Adrenal gland (tissue), 12 donors: ENCODE measurements around the gene C1orf232. TPM values are rescaled to one million over a fixed set of nuclear protein-coding genes. Genes with fewer than 3 reads are reported as not detected.

ENCODE experiments used
- DNase-seq, 7 donors: peaks; one replicate each; pipeline ENCODE4 v3.0.0-alpha.2; 2019 to 2020
- H3K27ac ChIP-seq, 5 donors: fragments of 200-600 bp; sonication (generic) in 4 of 5; 1 replicate in 3 of 5; 2 replicates in 2 of 5; pipeline versions ENCODE4 v1.5.1 to v1.8.0; 2016 to 2020; ENCODE audit warnings: mild to moderate bottlenecking in 1 of 5
- H3K27me3 ChIP-seq: fragments of 200-600 bp; 2 replicates; pipeline ENCODE4 v1.8.0; 2021
- H3K36me3 ChIP-seq, 2 donors: fragments of 200-600 bp; replicated peaks in 1 of 2; 1 replicate in 1 of 2; 2 replicates in 1 of 2; pipeline versions ENCODE4 v1.5.1 to v1.8.0; 2018 to 2022
- H3K4me1 ChIP-seq, 2 donors: fragments of 200-600 bp; replicated peaks in 1 of 2; 1 replicate in 1 of 2; 2 replicates in 1 of 2; pipeline versions ENCODE4 v1.5.1 to v1.8.0; 2018 to 2021
- H3K4me3 ChIP-seq, 4 donors: fragments of 200-600 bp; sonication (generic) in 3 of 4; one replicate each; pipeline ENCODE4 v1.5.1; 2016 to 2018
- H3K9me3 ChIP-seq, 3 donors: fragments of 200-600 bp; sonication (generic) in 1 of 3; replicated peaks in 1 of 3; 1 replicate in 2 of 3; 2 replicates in 1 of 3; pipeline versions ENCODE4 v1.5.1 to v1.8.0; 2016 to 2021
- POLR2A ChIP-seq, 2 donors: fragments of 450-650 bp; IDR thresholded peaks; one replicate each; pipeline ENCODE4 v1.6.1; 2017; ENCODE audit warnings: antibody characterized with exemption in 2 of 2, mild to moderate bottlenecking in 2 of 2, moderate library complexity in 1 of 2
- WGBS, 4 donors: extraction: QIAGEN DNeasy Blood & Tissue Kit in 2 of 4; methylation state at CpG; one replicate each; pipeline versions ENCODE4 v1.1.5 to v1.1.7; 2013 to 2017; 5-methylcytosine and 5-hydroxymethylcytosine counted together
- intact Hi-C, 2 donors: fragments of 100-400 bp; cut with DNase I; formaldehyde crosslinking; loops; one replicate each; pipeline versions ENCODE4 v1.14.1 to v1.15.0; 2022 to 2023
- polyA plus RNA-seq, 3 donors: library from polyadenylated mRNA; stranded (reverse); fragments of 200-250 nt in 2 of 3; fragments of 350-450 nt in 1 of 3; fragmentation: Illumina TruSeq in 1 of 3; extraction: RNeasy Lipid Tissue Mini Kit (QIAGEN cat#74804) in 1 of 3; gene quantifications; one replicate each; pipeline ENCODE4 v1.2.3, GENCODE V29; 2013 to 2014
- total RNA-seq, 9 donors: library from RNA; depleted of rRNA in 4 of 9; stranded (reverse); fragments of >200 nt in 4 of 9; fragments of 120-200 nt in 1 of 9; fragmentation: NEBNext Ultra II Directional in 1 of 9; extraction: Animal tissue kit (Norgen Biotek cat#: 25700) in 1 of 9; gene quantifications; one replicate each; pipeline versions ENCODE4 v1.1.0 to v1.2.4, GENCODE V29; 2013 to 2023
- TF ChIP-seq, protein P1 (sequence below), 6 experiments: fragments of 450-650 bp in 4 of 6; fragments of 200-600 bp in 2 of 6; sonication (generic) in 1 of 6; IDR thresholded peaks; 1 replicate in 5 of 6; 2 replicates in 1 of 6; pipeline versions ENCODE4 v1.5.1 to v1.8.0; 2016 to 2021; ENCODE audit warnings: antibody characterized with exemption in 6 of 6, mild to moderate bottlenecking in 2 of 6, moderate library complexity in 1 of 6
- donor health status: healthy with polysubstance abuse.
- donor health status: Bipolar disorder and iron deficiency.
- donor health status: DM: yes; HTN: yes; CAD: no.
- donor health status: DM: no; HTN: no; CAD: no.
- donor health status: DM: no; HTN: no; CAD: no.
- donor health status: DM: yes; HTN: yes; CAD: no.

The C1orf232 gene
- total and polyA plus RNA-seq, 12 donors = not detected

DNA sequence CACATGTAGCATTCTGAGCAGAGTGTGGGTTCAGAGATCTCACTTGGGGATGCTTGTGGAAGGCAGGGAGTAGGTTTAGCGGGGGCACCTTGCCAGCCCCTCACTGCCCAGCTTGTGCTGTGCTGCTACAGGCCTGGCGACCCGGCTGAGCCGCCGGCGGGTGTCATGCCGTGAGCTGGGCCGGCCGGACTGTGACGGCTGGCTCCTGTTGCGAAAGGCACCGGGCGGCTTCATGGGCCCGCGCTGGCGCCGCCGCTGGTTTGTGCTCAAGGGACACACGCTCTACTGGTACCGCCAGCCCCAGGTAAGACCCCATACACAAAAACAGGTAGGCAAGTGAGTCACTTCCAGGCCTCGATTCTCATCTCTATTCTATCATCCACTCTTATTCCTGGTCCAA, 16.1 kb upstream of the C1orf232 start:
- intact Hi-C loops = no loop called here
- TF ChIP-seq POLR2A (IDR thresholded peaks at IDR 0.05) = no peak
- TF ChIP-seq, protein P1, sequence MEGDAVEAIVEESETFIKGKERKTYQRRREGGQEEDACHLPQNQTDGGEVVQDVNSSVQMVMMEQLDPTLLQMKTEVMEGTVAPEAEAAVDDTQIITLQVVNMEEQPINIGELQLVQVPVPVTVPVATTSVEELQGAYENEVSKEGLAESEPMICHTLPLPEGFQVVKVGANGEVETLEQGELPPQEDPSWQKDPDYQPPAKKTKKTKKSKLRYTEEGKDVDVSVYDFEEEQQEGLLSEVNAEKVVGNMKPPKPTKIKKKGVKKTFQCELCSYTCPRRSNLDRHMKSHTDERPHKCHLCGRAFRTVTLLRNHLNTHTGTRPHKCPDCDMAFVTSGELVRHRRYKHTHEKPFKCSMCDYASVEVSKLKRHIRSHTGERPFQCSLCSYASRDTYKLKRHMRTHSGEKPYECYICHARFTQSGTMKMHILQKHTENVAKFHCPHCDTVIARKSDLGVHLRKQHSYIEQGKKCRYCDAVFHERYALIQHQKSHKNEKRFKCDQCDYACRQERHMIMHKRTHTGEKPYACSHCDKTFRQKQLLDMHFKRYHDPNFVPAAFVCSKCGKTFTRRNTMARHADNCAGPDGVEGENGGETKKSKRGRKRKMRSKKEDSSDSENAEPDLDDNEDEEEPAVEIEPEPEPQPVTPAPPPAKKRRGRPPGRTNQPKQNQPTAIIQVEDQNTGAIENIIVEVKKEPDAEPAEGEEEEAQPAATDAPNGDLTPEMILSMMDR (IDR thresholded peaks at IDR 0.05) = no peak
- 91 to 97% (median 93%) methylated on average over 15 to 21 of the region's 21 CpGs for WGBS, 4 donors
- no peaks in the 10 kb centered on the region for H3K27me3 ChIP-seq
- H3K36me3 ChIP-seq = no peaks in the 10 kb centered on the region
- H3K4me1 ChIP-seq = no peaks in the 10 kb centered on the region
- no peaks in the 10 kb centered on the region for H3K9me3 ChIP-seq
- H3K4me3 ChIP-seq = no peak overlapping the region
- no peak overlapping the region for H3K27ac ChIP-seq
- DNase-seq = no peak

GRCh38 chr1:26184086-26184485, 15.3 kb upstream of the C1orf232 start:
- DNase-seq = no peak
- no peak overlapping the region for H3K4me3 ChIP-seq
- WGBS, 4 donors = 78 to 89% (median 87%) methylated on average over 4 to 7 of the region's 7 CpGs
- no peaks in the 10 kb centered on the region for H3K9me3 ChIP-seq
- intact Hi-C loops = no loop called here
- H3K27ac ChIP-seq = no peak overlapping the region
- no peaks in the 10 kb centered on the region for H3K36me3 ChIP-seq
- H3K27me3 ChIP-seq = no peaks in the 10 kb centered on the region
- H3K4me1 ChIP-seq = no peaks in the 10 kb centered on the region
- TF ChIP-seq, protein P1 (IDR thresholded peaks at IDR 0.05) = no peak
- no peak for TF ChIP-seq POLR2A (IDR thresholded peaks at IDR 0.05)

DNA sequence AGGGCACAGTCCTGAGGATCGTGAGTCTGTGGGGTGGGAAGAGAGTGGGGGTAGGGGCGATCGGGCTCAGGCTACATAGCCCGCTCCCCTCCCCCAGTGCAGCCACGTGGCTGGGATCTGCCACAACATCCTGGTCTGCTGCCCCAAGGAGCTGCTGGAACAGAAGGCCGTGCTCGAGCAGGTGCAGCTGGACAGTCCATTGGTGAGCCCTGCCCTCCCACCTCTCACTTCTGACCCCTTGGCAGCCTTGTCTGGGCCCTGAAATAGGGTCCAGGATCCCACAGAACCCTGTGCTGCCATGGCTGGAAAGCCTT, 13.6 kb upstream of the C1orf232 start:
- TF ChIP-seq, protein P1 (IDR thresholded peaks at IDR 0.05) = no peak
- no peak for TF ChIP-seq POLR2A (IDR thresholded peaks at IDR 0.05)
- WGBS, 4 donors = 83 to 100% (median 92%) methylated on average over 1 to 7 of the region's 7 CpGs

DNA sequence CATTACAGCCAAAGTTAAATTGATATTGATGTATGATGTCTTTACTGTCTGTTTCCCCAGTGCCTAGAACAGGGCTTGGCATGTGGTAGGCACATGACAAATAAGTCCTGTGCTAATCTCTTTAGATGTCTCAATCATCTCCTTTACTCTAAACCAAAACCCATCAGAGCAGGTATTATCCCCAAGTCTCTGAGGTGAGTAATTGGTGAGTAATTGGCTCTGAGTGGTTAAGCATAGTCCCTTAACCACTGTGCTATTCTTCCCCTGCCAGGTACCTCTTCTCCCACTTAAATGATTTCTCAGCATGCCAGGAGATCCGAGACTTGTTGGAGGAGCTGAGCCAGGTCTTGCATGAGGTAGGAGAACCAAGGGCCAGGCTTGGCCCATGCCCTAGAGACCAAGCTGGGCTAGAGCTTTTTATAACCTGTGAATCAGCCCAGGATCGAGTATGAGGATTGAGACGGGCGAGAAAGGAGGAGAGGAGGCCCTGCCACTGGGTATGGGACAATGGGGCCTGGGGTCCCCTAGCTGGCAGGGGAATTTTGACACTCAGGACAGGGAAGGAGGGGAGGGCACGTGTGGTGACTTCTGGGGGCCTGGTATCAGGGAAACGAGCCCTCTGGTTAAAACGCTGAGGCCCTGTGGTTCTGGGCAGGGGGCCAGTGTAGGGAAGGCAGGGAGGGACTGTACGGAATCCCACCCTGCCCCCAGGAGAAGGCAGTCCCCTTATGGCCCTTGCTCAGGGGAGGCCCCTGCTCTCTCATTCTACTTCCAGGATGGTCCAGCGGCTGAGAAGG, 13.0 kb upstream of the C1orf232 start:
- intact Hi-C loops = no loop called here
- H3K4me3 ChIP-seq = no peak overlapping the region
- 70 to 82% (median 75%) methylated on average over 9 of the region's 9 CpGs for WGBS, 4 donors
- no peak overlapping the region for H3K27ac ChIP-seq
- no peak for DNase-seq
- H3K9me3 ChIP-seq = no peaks in the 10 kb centered on the region
- no peaks in the 10 kb centered on the region for H3K4me1 ChIP-seq
- H3K27me3 ChIP-seq = no peaks in the 10 kb centered on the region
- H3K36me3 ChIP-seq = no peaks in the 10 kb centered on the region
- TF ChIP-seq, protein P1 (IDR thresholded peaks at IDR 0.05) = no peak
- TF ChIP-seq POLR2A (IDR thresholded peaks at IDR 0.05) = no peak

More for the DNA sequence above, 13.6 kb upstream of the C1orf232 start:
- no peak overlapping the region for H3K4me3 ChIP-seq
- H3K27me3 ChIP-seq = no peaks in the 10 kb centered on the region
- no peak overlapping the region for H3K27ac ChIP-seq
- no peaks in the 10 kb centered on the region for H3K36me3 ChIP-seq
- H3K4me1 ChIP-seq = no peaks in the 10 kb centered on the region
- DNase-seq = no peak
- intact Hi-C loops = no loop called here
- H3K9me3 ChIP-seq = no peaks in the 10 kb centered on the region
